IMR-90 (cell line): ENCODE results near the gene PITPNC1. TPM values are rescaled to one million over a fixed set of nuclear protein-coding genes. Genes with fewer than 3 reads are reported as not detected.

Experiments used
- ATAC-seq: fragments of 200-7000 bp; cut with Tn5 transposase; 2 replicates; pipeline ENCODE4 v1.9.1; 2020; ENCODE audit warnings: low read depth, mild to moderate bottlenecking, moderate library complexity
- BruUV-seq: library from RNA; stranded (reverse); fragments of 400-500 nt; replicated peaks from 2 replicates; lab custom pipeline; 2021; lab: Mats Ljungman, UMichigan
- CTCF ChIA-PET: fragments of 300-600 bp; formaldehyde crosslinking; extraction: SDS; loops from one replicate; lab custom pipeline; 2021; ENCODE audit warnings: antibody characterized with exemption; lab: Yijun Ruan, JAX
- POLR2A ChIA-PET: fragments of 300-600 bp; sonication (Branson Sonifier 250); formaldehyde crosslinking; loops from one replicate; lab custom pipeline; 2022; ENCODE audit warnings: antibody characterized with exemption; ENCODE audit not compliant: unreplicated experiment; lab: Charles Lee
- DNase-seq: peaks from one replicate; pipeline ENCODE4 v3.0.0; 2013
- H2AFZ ChIP-seq: replicated peaks from 2 replicates; pipeline ENCODE3; 2013; ENCODE audit warnings: low read length, mild to moderate bottlenecking; ENCODE audit not compliant: poor library complexity
- H2AK5ac ChIP-seq: 2 replicates; pipeline ENCODE4 v1.6.1; 2013; ENCODE audit warnings: low read depth, low read length, inconsistent platforms
- H2AK9ac ChIP-seq: replicated peaks from 2 replicates; pipeline ENCODE3; 2013; ENCODE audit warnings: mild to moderate bottlenecking, low read depth, low read length, moderate library complexity; ENCODE audit not compliant: poor library complexity
- H2BK120ac ChIP-seq: 2 replicates; pipeline ENCODE4 v1.6.1; 2013; ENCODE audit warnings: low read depth, low read length, inconsistent platforms
- H2BK15ac ChIP-seq: 3 replicates; pipeline ENCODE4 v1.6.1; 2013; ENCODE audit warnings: low read depth, low read length, inconsistent platforms
- H2BK20ac ChIP-seq: 2 replicates; pipeline ENCODE4 v1.6.1; 2013; ENCODE audit warnings: low read depth, mild to moderate bottlenecking, inconsistent platforms, low read length, moderate library complexity
- H2BK5ac ChIP-seq: 2 replicates; pipeline ENCODE4 v1.6.1; 2013; ENCODE audit warnings: mild to moderate bottlenecking, low read depth, low read length, inconsistent platforms; ENCODE audit not compliant: poor library complexity, severe bottlenecking
- H3K14ac ChIP-seq: replicated peaks from 2 replicates; pipeline ENCODE4 v1.6.1; 2013; ENCODE audit warnings: low read depth, low read length, inconsistent platforms
- H3K18ac ChIP-seq: 2 replicates; pipeline ENCODE4 v1.6.1; 2013; ENCODE audit warnings: low read depth, low read length, control low read depth
- H3K23ac ChIP-seq: 2 replicates; pipeline ENCODE4 v1.6.1; 2013; ENCODE audit warnings: low read depth, low read length, inconsistent platforms
- H3K27ac ChIP-seq: 2 replicates; pipeline ENCODE4 v1.5.1; 2013; ENCODE audit warnings: mild to moderate bottlenecking, control low read depth, low read length; ENCODE audit not compliant: insufficient read depth
- H3K27me3 ChIP-seq: 2 replicates; pipeline ENCODE4 v1.6.1; 2013; ENCODE audit warnings: low read length; ENCODE audit not compliant: control insufficient read depth, insufficient read depth
- H3K36me3 ChIP-seq: 2 replicates; pipeline ENCODE4 v1.6.1; 2013; ENCODE audit warnings: low read length, mixed read lengths; ENCODE audit not compliant: control insufficient read depth, insufficient read depth
- H3K4ac ChIP-seq: 2 replicates; pipeline ENCODE4 v1.6.1; 2013; ENCODE audit warnings: low read depth, low read length, inconsistent platforms
- H3K4me1 ChIP-seq: 2 replicates; pipeline ENCODE4 v1.6.1; 2013; ENCODE audit warnings: low read length, mixed read lengths; ENCODE audit not compliant: control insufficient read depth, insufficient read depth
- H3K4me2 ChIP-seq: 2 replicates; pipeline ENCODE4 v1.6.1; 2013; ENCODE audit warnings: low read depth, mild to moderate bottlenecking, control low read depth, low read length, moderate library complexity
- H3K4me3 ChIP-seq: 2 replicates; pipeline ENCODE4 v1.5.1; 2013; ENCODE audit warnings: low read depth, mild to moderate bottlenecking, control low read depth, low read length, moderate library complexity; ENCODE audit not compliant: insufficient read depth
- H3K56ac ChIP-seq: 2 replicates; pipeline ENCODE4 v1.6.1; 2013; ENCODE audit warnings: low read length, inconsistent platforms; ENCODE audit not compliant: insufficient read depth; ENCODE audit errors: extremely low read depth
- H3K79me1 ChIP-seq, 2 experiments: 2 replicates each; pipeline ENCODE4 v1.6.1; 2013; ENCODE audit warnings: low read length in 2 of 2, inconsistent platforms in 1 of 2, low read depth in 1 of 2
- H3K9ac ChIP-seq: 2 replicates; pipeline ENCODE4 v1.6.1; 2013; ENCODE audit warnings: low read depth, low read length, control low read depth
- H3K9me1 ChIP-seq: 2 replicates; pipeline ENCODE4 v1.6.1; 2013; ENCODE audit warnings: low read length, inconsistent platforms; ENCODE audit not compliant: insufficient read depth
- H3K9me3 ChIP-seq: 2 replicates; pipeline ENCODE4 v1.6.1; 2013; ENCODE audit warnings: low read length; ENCODE audit not compliant: control insufficient read depth, insufficient read depth
- H4K20me1 ChIP-seq: 2 replicates; pipeline ENCODE4 v1.6.1; 2013; ENCODE audit warnings: low read length, inconsistent platforms; ENCODE audit not compliant: insufficient read depth
- H4K5ac ChIP-seq: 2 replicates; pipeline ENCODE4 v1.6.1; 2013; ENCODE audit warnings: mild to moderate bottlenecking, low read depth, low read length, control low read depth
- H4K8ac ChIP-seq, 2 experiments: 2 replicates each; pipeline ENCODE4 v1.6.1; 2013; ENCODE audit warnings: low read depth in 2 of 2, low read length in 2 of 2, control low read depth in 1 of 2, inconsistent platforms in 1 of 2
- H4K91ac ChIP-seq: 2 replicates; pipeline ENCODE4 v1.6.1; 2013; ENCODE audit warnings: low read depth, low read length, inconsistent platforms; ENCODE audit not compliant: insufficient read depth
- CEBPB ChIP-seq: IDR thresholded peaks from 2 replicates; pipeline ENCODE4 v1.6.1; 2012; ENCODE audit warnings: low read depth, low read length, improper control_type of control experiment
- WGBS, 2 experiments: methylation state at CpG; one replicate each; pipeline versions ENCODE4 v1.1.5 to v1.1.7; 2013; ENCODE audit warnings: missing lambda C conversion rate in 2 of 2; ENCODE audit not compliant: insufficient read length in 1 of 2; ENCODE audit errors: extremely low coverage in 2 of 2; 5-methylcytosine and 5-hydroxymethylcytosine counted together
- dilution Hi-C: fragments of 300-500 bp; cut with HindIII; formaldehyde crosslinking; loops from one replicate; pipeline ENCODE4 v1.14.3; 2018; ENCODE audit warnings: low sequenced_read_pairs; ENCODE audit not compliant: unreplicated experiment
- in situ Hi-C: fragments of 300-500 bp; cut with MboI; formaldehyde crosslinking; loops from 3 replicates; pipeline ENCODE4 v1.14.3; 2019; ENCODE audit warnings: low sequenced_read_pairs, inconsistent platforms, mixed read lengths
- intact Hi-C: fragments of 100-400 bp; cut with micrococcal nuclease; formaldehyde crosslinking; loops from 2 replicates; pipeline ENCODE4 v1.10.0; 2022
- polyA plus RNA-seq, 3 experiments: library from polyadenylated mRNA; depleted of rRNA; stranded (reverse); fragments of >200 nt; gene quantifications; 2 replicates each; pipeline ENCODE4 v1.2.3, GENCODE V29; 2012; ENCODE audit warnings: low replicate concordance in 1 of 3
- total RNA-seq: library from RNA; depleted of rRNA; stranded (reverse); fragments of >200 nt; gene quantifications from 2 replicates; pipeline ENCODE4 v1.2.3, GENCODE V29; 2012

Gene PITPNC1
- total and polyA plus RNA-seq, 2 of the 4 experiments (the other 2 are of a cell fraction): 4.1 TPM

- Histone ChIP-seq H3K27me3 (no peaks in the 10 kb centered on the region), H2BK15ac (no peak overlapping the region), H3K79me1 (peaks cover 10 to 12% of the 10 kb centered on the region in 2 experiments; a peak in 2 of 4 replicates), H3K9me3 (no peaks in the 10 kb centered on the region), H3K9ac (no peak overlapping the region), H4K91ac (no peak overlapping the region), H4K20me1 (no peaks in the 10 kb centered on the region), H2AK9ac (no peak overlapping the region), H3K4me1 (no peaks in the 10 kb centered on the region), H3K36me3 (peaks cover 52% of the 10 kb centered on the region), H2BK5ac (no peak overlapping the region), H4K5ac (no peak overlapping the region), H2AK5ac (no peak overlapping the region), H3K4me2 (no peak overlapping the region), H3K14ac (no peak overlapping the region), H3K4ac (no peak overlapping the region), H3K56ac (no peak overlapping the region), H3K27ac (no peak overlapping the region), H3K18ac (no peak overlapping the region), H3K23ac (no peak overlapping the region), H3K4me3 (no peak overlapping the region), H2BK120ac (no peak overlapping the region), H4K8ac (no peak overlapping the region), H2AFZ (no peak overlapping the region), H3K9me1 (no peaks in the 10 kb centered on the region), H2BK20ac (no peak overlapping the region)
- no TSS peak for BruUV-seq
- no peak for ATAC-seq
- 83% methylated on average over 2 of the region's 4 CpGs; no CpG with 5 or more reads in 1 of the 2 experiments for WGBS, 2 experiments
- dilution Hi-C loops: no loop called here
- ChIA-PET CTCF (no interaction called here), POLR2A (no interaction called here)
- in situ Hi-C loops: no loop called here
- intact Hi-C loops: no loop called here
- no peak for DNase-seq
- no peak for TF ChIP-seq CEBPB
Observed at GRCh38 chr17:67725373-67725791, 348.3 kb downstream of the PITPNC1 start.
